GM12878 (cell line): ENCODE results near the gene SMIM1. TPM values are rescaled to one million over a fixed set of nuclear protein-coding genes. Genes with fewer than 3 reads are reported as not detected.

Source experiments
- ATAC-seq: fragments of 200-7000 bp; cut with Tn5 transposase; 3 replicates; pipeline ENCODE4 v1.9.1; 2020; ENCODE audit warnings: mild to moderate bottlenecking, moderate library complexity
- BruUV-seq: library from RNA; stranded (reverse); fragments of 400-500 nt; replicated peaks from 2 replicates; lab custom pipeline; 2021; lab: Mats Ljungman, UMichigan
- CTCF ChIA-PET: fragments of 300-600 bp; sonication (Branson Sonifier 250); formaldehyde crosslinking; extraction: SDS; loops from one replicate; lab custom pipeline; 2021; ENCODE audit warnings: inconsistent platforms; lab: Yijun Ruan, JAX
- POLR2A ChIA-PET: fragments of 350-600 bp; formaldehyde crosslinking; extraction: SDS; loops from one replicate; lab custom pipeline; 2021; ENCODE audit warnings: inconsistent platforms; lab: Charles Lee
- RAD21 ChIA-PET: fragments of 300-600 bp; sonication (Branson Sonifier 250); formaldehyde crosslinking; loops from one replicate; lab custom pipeline; 2023; ENCODE audit warnings: antibody characterized with exemption; ENCODE audit not compliant: unreplicated experiment; lab: Charles Lee
- SMC1A ChIA-PET: fragments of 300-600 bp; sonication (Branson Sonifier 250); formaldehyde crosslinking; loops from one replicate; lab custom pipeline; 2023; ENCODE audit not compliant: unreplicated experiment, uncharacterized antibody; lab: Charles Lee
- DNase-seq: peaks from one replicate; pipeline ENCODE4 v3.0.0-alpha.2; 2011; ENCODE audit warnings: low read depth, low spot score
- FAIRE-seq: peaks from 3 replicates; lab custom pipeline; 2011; peaks lifted over from hg19 to GRCh38; lab: Jason Lieb, UNC
- H2AFZ ChIP-seq: 2 replicates; pipeline ENCODE4 v1.6.0; 2011; ENCODE audit warnings: low read depth, low read length, control low read depth; ENCODE audit not compliant: control insufficient read depth
- H3K27ac ChIP-seq: 2 replicates; pipeline ENCODE4 v1.5.1; 2011; ENCODE audit warnings: control low read depth; ENCODE audit not compliant: control insufficient read depth, insufficient read depth
- H3K27me3 ChIP-seq, 2 experiments: replicated peaks in 1 of 2; 2 replicates each; pipeline versions ENCODE4 v1.6.0 to v1.6.1; 2011; ENCODE audit warnings: low read length in 1 of 2; ENCODE audit not compliant: control insufficient read depth in 2 of 2, insufficient read depth in 2 of 2
- H3K36me3 ChIP-seq, 2 experiments: 2 replicates each; pipeline ENCODE4 v1.5.1; 2011; ENCODE audit warnings: low read length in 1 of 2; ENCODE audit not compliant: control insufficient read depth in 2 of 2, insufficient read depth in 2 of 2
- H3K4me1 ChIP-seq: 2 replicates; pipeline ENCODE4 v1.6.1; 2011; ENCODE audit warnings: mild to moderate bottlenecking, low read length, moderate library complexity, mixed read lengths; ENCODE audit not compliant: control insufficient read depth, insufficient read depth
- H3K4me2 ChIP-seq: 2 replicates; pipeline ENCODE4 v1.6.0; 2011; ENCODE audit warnings: control low read depth; ENCODE audit not compliant: control insufficient read depth, insufficient read depth
- H3K4me3 ChIP-seq: fragments of 200-600 bp; sonication (generic); 2 replicates; pipeline ENCODE4 v1.5.1; 2016
- H3K79me2 ChIP-seq: 2 replicates; pipeline ENCODE4 v1.6.0; 2011; ENCODE audit warnings: low read length; ENCODE audit not compliant: control insufficient read depth, insufficient read depth
- H3K9ac ChIP-seq: 2 replicates; pipeline ENCODE4 v1.8.0; 2011; ENCODE audit warnings: low read length, control low read depth, mixed read lengths; ENCODE audit not compliant: control insufficient read depth, insufficient read depth
- H3K9me3 ChIP-seq: replicated peaks from 3 replicates; pipeline ENCODE4 v1.5.1; 2011; ENCODE audit warnings: mild to moderate bottlenecking, low read length; ENCODE audit not compliant: control insufficient read depth, insufficient read depth
- H4K20me1 ChIP-seq: 2 replicates; pipeline ENCODE4 v1.6.0; 2011; ENCODE audit not compliant: control insufficient read depth, insufficient read depth
- CEBPB ChIP-seq, 2 experiments: fragments of 150-350 bp in 1 of 2; IDR thresholded peaks; 2 replicates each; pipeline ENCODE4 v1.6.1; 2012 to 2014; ENCODE audit warnings: low read depth in 2 of 2, low read length in 2 of 2, borderline replicate concordance in 1 of 2, inconsistent platforms in 1 of 2
- DPF2 ChIP-seq: fragments of 450-650 bp; IDR thresholded peaks from 2 replicates; pipeline ENCODE4 v1.6.1; 2017; ENCODE audit warnings: mild to moderate bottlenecking
- IKZF1 ChIP-seq: fragments of 450-650 bp; conservative IDR thresholded peaks from 2 replicates; pipeline ENCODE4 v1.6.1; 2017; ENCODE audit warnings: antibody characterized with exemption, mild to moderate bottlenecking
- POLR2A ChIP-seq: IDR thresholded peaks from 2 replicates; pipeline ENCODE4 v1.6.1; 2011; ENCODE audit warnings: low read depth, mild to moderate bottlenecking, low read length
- RUNX3 ChIP-seq: IDR thresholded peaks from 2 replicates; pipeline ENCODE4 v1.6.1; 2012; ENCODE audit warnings: low read length, inconsistent platforms
- SMAD5 ChIP-seq: IDR thresholded peaks from 2 replicates; pipeline ENCODE4 v1.6.1; 2016; ENCODE audit warnings: antibody characterized with exemption, low read depth
- SP1 ChIP-seq: IDR thresholded peaks from one replicate; pipeline ENCODE4 v1.6.1; 2011; ENCODE audit warnings: low read depth, low read length
- TAF1 ChIP-seq: IDR thresholded peaks from 2 replicates; pipeline ENCODE4 v1.6.1; 2011; ENCODE audit warnings: mild to moderate bottlenecking, low read depth, low read length, borderline replicate concordance
- YY1 ChIP-seq: IDR thresholded peaks from 2 replicates; pipeline ENCODE4 v1.6.1; 2011; ENCODE audit warnings: low read depth, mild to moderate bottlenecking, low read length
- ZBTB33 ChIP-seq: fragments of 450-650 bp; IDR thresholded peaks from 2 replicates; pipeline ENCODE4 v1.6.1; 2017; ENCODE audit warnings: mild to moderate bottlenecking
- ZNF687 ChIP-seq: fragments of 450-650 bp; IDR thresholded peaks from 2 replicates; pipeline ENCODE4 v1.6.1; 2017; ENCODE audit warnings: mild to moderate bottlenecking, moderate library complexity
- WGBS: methylation state at CpG from one replicate; pipeline ENCODE4 v1.1.6; 2016; ENCODE audit warnings: low lambda C conversion rate; ENCODE audit not compliant: insufficient replicate concordance, insufficient coverage; ENCODE audit errors: missing lambda C conversion rate; 5-methylcytosine and 5-hydroxymethylcytosine counted together
- in situ Hi-C: fragments of 300-500 bp; cut with MboI; formaldehyde crosslinking; loops from 9 replicates; pipeline ENCODE4 v1.14.3; 2018; ENCODE audit warnings: mixed read lengths
- intact Hi-C: fragments of 100-400 bp; cut with micrococcal nuclease; formaldehyde crosslinking; loops from one replicate; pipeline ENCODE4 v1.14.2; 2022; ENCODE audit not compliant: unreplicated experiment
- polyA plus RNA-seq, 11 experiments: library from polyadenylated mRNA; depleted of rRNA in 4 of 11; unstranded in 6 of 11; stranded (reverse) in 5 of 11; fragments of >200 nt; fragmentation: Nextera tagmentation in 4 of 11; fragmentation: Illumina TruSeq in 1 of 11; extraction: Ambion mirVana in 4 of 11; extraction: Trizol in 1 of 11; gene quantifications; 1 replicate in 1 of 11; 2 replicates in 10 of 11; pipeline versions ENCODE4 v1.2.1 to v1.2.3, GENCODE V29; 2011 to 2016; ENCODE audit warnings: inconsistent platforms in 2 of 11, missing spikeins in 2 of 11, low read depth in 1 of 11
- total RNA-seq, 4 experiments: library from RNA; depleted of rRNA in 3 of 4; stranded (reverse); fragments of >200 nt in 3 of 4; fragmentation: Illumina TruSeq in 1 of 4; extraction: Trizol in 1 of 4; gene quantifications; 2 replicates each; pipeline versions ENCODE4 v1.2.1 to v1.2.3, GENCODE V29; 2013 to 2021
- TF ChIP-seq, protein P1 (sequence below): fragments of 450-650 bp; IDR thresholded peaks from 2 replicates; pipeline ENCODE4 v1.6.1; 2016; ENCODE audit warnings: mild to moderate bottlenecking, moderate library complexity, borderline replicate concordance

The SMIM1 gene
- total and polyA plus RNA-seq, 10 of the 15 experiments (the other 5 are each of a cell fraction or from before 2014, with no cell fraction given): 0.30 to 0.37 TPM; not detected in 8

DNA sequence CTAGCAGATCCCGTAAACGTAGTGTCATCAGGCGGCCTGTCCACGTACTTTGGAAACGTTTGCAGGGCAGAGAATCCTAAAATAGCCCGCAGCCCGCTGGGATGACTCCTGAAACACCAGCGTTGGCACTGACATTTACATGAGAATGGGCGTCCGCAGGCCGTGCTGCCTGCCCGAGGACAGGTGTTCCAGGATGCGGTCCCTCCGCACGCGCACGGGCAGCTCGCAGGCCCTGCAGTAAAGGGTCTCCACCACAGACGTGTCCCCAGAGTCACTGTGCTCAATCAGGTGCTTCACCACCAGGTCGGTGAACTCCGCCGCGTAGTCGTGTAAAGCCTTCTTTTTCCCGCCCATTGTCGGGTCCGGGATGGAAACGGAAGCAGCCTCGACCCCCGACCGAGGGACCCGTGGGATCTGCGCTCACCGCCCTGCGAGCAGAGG, 26.1 kb upstream of the SMIM1 start (continued):
- no peak for TF ChIP-seq RUNX3

DNA sequence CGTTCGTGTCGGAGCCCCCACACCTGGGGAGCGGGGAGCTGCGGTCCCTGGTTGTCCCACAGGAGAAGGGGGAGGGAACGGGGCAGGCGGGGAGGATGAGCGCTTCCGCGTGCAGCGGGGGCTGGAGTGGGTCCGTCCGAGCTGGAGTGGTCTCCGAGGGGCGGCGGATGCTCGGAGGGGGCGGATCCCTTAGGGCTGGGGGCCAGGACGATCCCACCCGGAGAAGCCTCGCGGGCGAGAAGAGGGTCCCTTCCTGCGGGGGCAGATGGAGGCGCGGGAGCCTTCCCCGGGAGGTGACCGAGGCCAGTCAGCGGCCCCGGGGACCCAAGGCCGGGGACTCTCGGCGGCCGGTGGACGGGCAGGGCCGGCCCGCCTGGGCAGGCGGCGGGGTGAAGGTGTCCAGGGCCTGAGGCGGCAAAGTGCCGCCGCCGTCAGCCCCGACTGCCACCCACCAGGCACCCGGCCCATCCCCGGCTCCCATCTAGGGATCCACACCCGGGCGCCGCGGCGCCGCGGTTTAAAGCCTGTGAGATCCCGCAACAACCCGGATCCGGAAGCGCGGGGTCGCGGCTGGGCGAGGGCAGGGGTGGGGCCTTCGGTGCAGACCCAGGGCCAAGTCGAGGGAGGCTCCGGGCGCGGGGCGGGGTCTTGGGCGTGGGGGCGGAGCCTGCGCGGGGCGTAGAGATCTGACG, 25.6 kb upstream of the SMIM1 start:
- no peaks in the 10 kb centered on the region for H3K79me2 ChIP-seq
- POLR2A ChIA-PET: no interaction called here
- 9% methylated on average over 19 of the region's 73 CpGs for WGBS
- peak overlapping the region; percentile 87 for H3K4me2 ChIP-seq
- no peaks in the 10 kb centered on the region for H3K9me3 ChIP-seq
- TSS peak; percentile 70 for BruUV-seq
- CTCF ChIA-PET: no interaction called here
- H3K4me1 ChIP-seq: peaks cover 11% of the 10 kb centered on the region
- in situ Hi-C loops (no loop called here), intact Hi-C loops (no loop called here)
- H2AFZ ChIP-seq: peak overlapping the region; percentile 63
- no peaks in the 10 kb centered on the region for H4K20me1 ChIP-seq
- RAD21 ChIA-PET: interaction anchor here (0.6 kb wide), 1 partner anchor 52 kb away, joined by 3 read pairs; no protein-coding TSS in a partner anchor
- DNase-seq: peak; percentile 21
- no peaks in the 10 kb centered on the region for H3K27me3 ChIP-seq
- H3K27ac ChIP-seq: no peak overlapping the region
- SMC1A ChIA-PET: no interaction called here
- H3K4me3 ChIP-seq: peak overlapping the region; percentile 70
- H3K9ac ChIP-seq: peak overlapping the region; percentile 54
- FAIRE-seq: peak; percentile 81
- ATAC-seq: peak; percentile 98
- H3K36me3 ChIP-seq: peaks cover 2% of the 10 kb centered on the region in 2 experiments; a peak in 3 of 4 replicates
- TF ChIP-seq SMAD5 (no peak), SP1 (no peak), DPF2 (peak; percentile 38; the same call in 1 of the 2 replicates), CEBPB (IDR thresholded peaks at IDR 0.05; ENCODE audit: borderline replicate concordance in 1 of 2, low read depth in 2 of 2, low read length in 2 of 2) (no peak), ZBTB33 (no peak), POLR2A (peak; percentile 57), YY1 (peak; percentile 28; the same call in 1 of the 2 replicates), IKZF1 (peak; percentile 36), ZNF687 (peak; percentile 32; the same call in 1 of the 2 replicates), TAF1 (0 out of 2 replicates have a peak, but pooled peaks have one; percentile 25)
- TF ChIP-seq, protein P1, sequence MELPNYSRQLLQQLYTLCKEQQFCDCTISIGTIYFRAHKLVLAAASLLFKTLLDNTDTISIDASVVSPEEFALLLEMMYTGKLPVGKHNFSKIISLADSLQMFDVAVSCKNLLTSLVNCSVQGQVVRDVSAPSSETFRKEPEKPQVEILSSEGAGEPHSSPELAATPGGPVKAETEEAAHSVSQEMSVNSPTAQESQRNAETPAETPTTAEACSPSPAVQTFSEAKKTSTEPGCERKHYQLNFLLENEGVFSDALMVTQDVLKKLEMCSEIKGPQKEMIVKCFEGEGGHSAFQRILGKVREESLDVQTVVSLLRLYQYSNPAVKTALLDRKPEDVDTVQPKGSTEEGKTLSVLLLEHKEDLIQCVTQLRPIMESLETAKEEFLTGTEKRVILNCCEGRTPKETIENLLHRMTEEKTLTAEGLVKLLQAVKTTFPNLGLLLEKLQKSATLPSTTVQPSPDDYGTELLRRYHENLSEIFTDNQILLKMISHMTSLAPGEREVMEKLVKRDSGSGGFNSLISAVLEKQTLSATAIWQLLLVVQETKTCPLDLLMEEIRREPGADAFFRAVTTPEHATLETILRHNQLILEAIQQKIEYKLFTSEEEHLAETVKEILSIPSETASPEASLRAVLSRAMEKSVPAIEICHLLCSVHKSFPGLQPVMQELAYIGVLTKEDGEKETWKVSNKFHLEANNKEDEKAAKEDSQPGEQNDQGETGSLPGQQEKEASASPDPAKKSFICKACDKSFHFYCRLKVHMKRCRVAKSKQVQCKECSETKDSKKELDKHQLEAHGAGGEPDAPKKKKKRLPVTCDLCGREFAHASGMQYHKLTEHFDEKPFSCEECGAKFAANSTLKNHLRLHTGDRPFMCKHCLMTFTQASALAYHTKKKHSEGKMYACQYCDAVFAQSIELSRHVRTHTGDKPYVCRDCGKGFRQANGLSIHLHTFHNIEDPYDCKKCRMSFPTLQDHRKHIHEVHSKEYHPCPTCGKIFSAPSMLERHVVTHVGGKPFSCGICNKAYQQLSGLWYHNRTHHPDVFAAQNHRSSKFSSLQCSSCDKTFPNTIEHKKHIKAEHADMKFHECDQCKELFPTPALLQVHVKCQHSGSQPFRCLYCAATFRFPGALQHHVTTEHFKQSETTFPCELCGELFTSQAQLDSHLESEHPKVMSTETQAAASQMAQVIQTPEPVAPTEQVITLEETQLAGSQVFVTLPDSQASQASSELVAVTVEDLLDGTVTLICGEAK: peak; percentile 80
